Heart right ventricle (tissue), 16 donors: ENCODE results near the gene UBE2S. TPM values are rescaled to one million over a fixed set of nuclear protein-coding genes. Genes with fewer than 3 reads are reported as not detected.

ENCODE experiments used
- ATAC-seq, 8 donors: fragments of 200-7000 bp; cut with Tn5 transposase; one replicate each; pipeline ENCODE4 v1.9.1; 2020; ENCODE audit warnings: mild to moderate bottlenecking in 8 of 8, moderate library complexity in 8 of 8, moderate number of reproducible peaks in 1 of 8
- DNase-seq, 2 donors: peaks; one replicate each; pipeline ENCODE4 v3.0.0-alpha.2; 2020
- H3K27ac ChIP-seq, 10 donors: fragments of 200-600 bp; sonication (generic) in 2 of 10; one replicate each; pipeline versions ENCODE4 v1.5.0 to v1.8.0; 2020 to 2022; ENCODE audit warnings: mild to moderate bottlenecking in 3 of 10
- H3K27me3 ChIP-seq, 7 donors: fragments of 200-600 bp; one replicate each; pipeline ENCODE4 v1.8.0; 2021 to 2022; ENCODE audit warnings: mild to moderate bottlenecking in 2 of 7
- H3K36me3 ChIP-seq, 9 donors: fragments of 200-600 bp; sonication (generic) in 1 of 9; one replicate each; pipeline versions ENCODE4 v1.5.0 to v1.8.0; 2020 to 2022; ENCODE audit warnings: mild to moderate bottlenecking in 2 of 9
- H3K4me1 ChIP-seq, 9 donors: fragments of 200-600 bp; sonication (generic) in 1 of 9; one replicate each; pipeline versions ENCODE4 v1.5.0 to v1.8.0; 2020 to 2022; ENCODE audit warnings: mild to moderate bottlenecking in 4 of 9
- H3K4me3 ChIP-seq, 10 donors: fragments of 200-600 bp; sonication (generic) in 2 of 10; one replicate each; pipeline versions ENCODE4 v1.5.0 to v1.8.0; 2020 to 2022; ENCODE audit warnings: mild to moderate bottlenecking in 7 of 10, moderate library complexity in 2 of 10
- H3K9me3 ChIP-seq, 11 donors: fragments of 200-600 bp in 10 of 11; sonication (generic) in 2 of 11; one replicate each; pipeline versions ENCODE4 v1.5.0 to v1.8.0; 2013 to 2022; ENCODE audit warnings: mild to moderate bottlenecking in 2 of 11, control low read depth in 1 of 11, moderate library complexity in 1 of 11
- CTCF ChIP-seq, 9 donors: fragments of 200-600 bp; sonication (generic) in 2 of 9; IDR thresholded peaks; one replicate each; pipeline versions ENCODE4 v1.5.0 to v1.8.0; 2021 to 2022; ENCODE audit warnings: antibody characterized with exemption in 9 of 9, mild to moderate bottlenecking in 5 of 9, moderate library complexity in 1 of 9
- WGBS, 2 donors: extraction: QIAGEN DNeasy Blood & Tissue Kit; methylation state at CpG; one replicate each; pipeline ENCODE4 v1.1.7; 2013; ENCODE audit warnings: inconsistent platforms in 1 of 2; 5-methylcytosine and 5-hydroxymethylcytosine counted together
- intact Hi-C, 10 donors: fragments of 100-400 bp; cut with DNase I; formaldehyde crosslinking; loops; one replicate each; pipeline versions ENCODE4 v1.11.1 to v1.14.2; 2022
- polyA plus RNA-seq, 2 donors: library from polyadenylated mRNA; stranded (reverse); fragments of 200-250 nt; gene quantifications; one replicate each; pipeline ENCODE4 v1.2.3, GENCODE V29; 2013
- total RNA-seq, 10 donors: library from RNA; stranded (reverse); fragmentation: NEBNext Ultra II Directional in 3 of 10; extraction: Animal tissue kit (Norgen Biotek cat#: 25700) in 3 of 10; gene quantifications; one replicate each; pipeline versions ENCODE4 v1.2.1 to v1.2.4, GENCODE V29; 2021 to 2023
- donor health status: Arrhythmogenic right ventricular cardiomyopathy.
- donor health status: ischemic (EF 13 %, LVEDD 7.1; RV severe dilation, severe dysfunction).
- donor health status: healthy with polysubstance abuse.
- donor health status: DM: no; HTN: yes; CAD: no.
- donor health status: DM: no; HTN: no; CAD: no.
- donor health status: ischemic (EF 25% LVEDD 6.9; RV normal size, moderate dysfunction).
- donor health status: ischemic (EF 25% LVEDD 5.7; RV mildly dilated, moderate dysfunction).
- donor health status: healthy.
- donor health status: DM: yes; HTN: yes; CAD: no.
- donor health status: Ischemic cardiomyopathy.
- donor health status: ischemic (EF 35%, LVEDD 5.7; RV mildly dilated, moderate dysfunction).
- donor health status: nonischemic (EF 11% LVEDD 7.7; RV severe dilation, severe dysfunction).
- donor health status: DM: yes; HTN: yes; CAD: no.
- donor health status: PGD.
- donor health status: ischemic (EF 29% LVEDD 5.4; RV normal size, mild dysfunction).
- donor health status: nonischemic (EF 23%, LVEDD 6.1; RV moderate dilation, normal function).

The UBE2S gene
- total and polyA plus RNA-seq, 12 donors = 8.0 to 42.1 (median 28.9) TPM

DNA sequence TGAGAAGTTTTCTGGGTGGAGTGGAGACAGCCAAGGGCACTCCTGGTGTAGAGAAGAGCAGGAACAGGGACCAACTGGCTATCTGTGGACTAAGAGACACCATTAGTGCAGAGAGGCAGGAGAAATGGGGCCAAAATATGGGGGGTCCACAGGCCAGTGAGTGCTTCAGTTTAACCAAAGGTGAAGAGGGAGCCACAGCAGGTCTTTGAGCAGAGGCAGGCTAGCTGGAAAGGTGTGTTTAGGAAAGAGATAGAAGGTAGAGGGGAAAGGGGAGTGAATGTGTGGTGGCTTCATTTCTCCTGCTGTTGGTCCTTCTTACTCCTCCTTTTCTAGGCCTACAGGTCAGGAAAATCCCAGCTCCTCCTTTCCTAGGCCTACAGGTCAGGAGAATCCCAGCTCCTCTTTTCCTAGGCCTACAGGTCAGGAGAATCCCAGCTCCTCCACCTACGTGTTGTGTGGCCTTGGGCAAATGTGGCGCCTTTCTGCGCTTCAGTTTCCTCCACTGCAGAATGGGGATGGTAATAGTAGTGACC lies 25.0 kb downstream of the UBE2S start:
- no peak for ATAC-seq
- H3K27ac ChIP-seq = no peak overlapping the region
- H3K27me3 ChIP-seq = peaks cover 0 to 10% (median 4%) of the 10 kb centered on the region in 7 donors
- intact Hi-C loops = loop anchor here in 9 of 10 donors (2.0 to 10.0 kb wide), 4 partner anchors 42 to 80 kb away; no protein-coding TSS in a partner anchor
- no peaks in the 10 kb centered on the region for H3K9me3 ChIP-seq
- 98 to 99% methylated on average over 3 of the region's 3 CpGs for whole genome bisulfite sequencing, 2 donors
- no peak for DNase-seq
- TF ChIP-seq CTCF (IDR thresholded peaks at IDR 0.05) = no peak
- H3K4me1 ChIP-seq = peaks cover 18 to 35% (median 30%) of the 10 kb centered on the region in 9 donors
- H3K4me3 ChIP-seq = no peak overlapping the region
- peaks cover 0 to 11% (median 8%) of the 10 kb centered on the region in 9 donors for H3K36me3 ChIP-seq

- Histone ChIP-seq H3K9me3 (no peaks in the 10 kb centered on the region), H3K27ac (no peak overlapping the region), H3K4me3 (no peak overlapping the region), H3K27me3 (peaks cover 0 to 14% (median 8%) of the 10 kb centered on the region in 7 donors), H3K4me1 (peaks cover 12 to 32% (median 24%) of the 10 kb centered on the region in 9 donors), H3K36me3 (peaks cover 0 to 6% (median 2%) of the 10 kb centered on the region in 9 donors)
- no peak for DNase-seq
- 98 to 99% methylated on average over 5 of the region's 5 CpGs for WGBS, 2 donors
- intact Hi-C loops = loop anchor here in 9 of 10 donors (2.0 to 10.0 kb wide), 4 partner anchors 41 to 80 kb away; no protein-coding TSS in a partner anchor
- no peak for TF ChIP-seq CTCF (IDR thresholded peaks at IDR 0.05)
- ATAC-seq = no peak
Measured at GRCh38 chr19:55382013-55382412, 25.6 kb downstream of the UBE2S start.

- intact Hi-C loops = no loop called here
- TF ChIP-seq CTCF (IDR thresholded peaks at IDR 0.05) = no peak
- DNase-seq (no peak), ATAC-seq (no peak)
- no peaks in the 10 kb centered on the region for H3K9me3 ChIP-seq
- H3K4me1 ChIP-seq = peaks cover 4 to 18% (median 10%) of the 10 kb centered on the region in 9 donors
- WGBS, 2 donors = 56 to 67% methylated on average over 10 to 11 of the region's 11 CpGs
- H3K4me3 ChIP-seq = no peak overlapping the region
- no peaks in the 10 kb centered on the region for H3K36me3 ChIP-seq
- H3K27ac ChIP-seq = no peak overlapping the region
- peaks cover 0 to 37% (median 32%) of the 10 kb centered on the region in 7 donors for H3K27me3 ChIP-seq
Measured at GRCh38 chr19:55379174-55379573, 28.4 kb downstream of the UBE2S start.

- DNase-seq (no peak), ATAC-seq (peak in 2 of 8 donors; percentile 9 to 18)
- Histone ChIP-seq H3K4me1 (peaks cover 0 to 14% (median 5%) of the 10 kb centered on the region in 9 donors), H3K36me3 (no peaks in the 10 kb centered on the region), H3K27me3 (peaks cover 0 to 50% (median 45%) of the 10 kb centered on the region in 7 donors), H3K27ac (no peak overlapping the region), H3K4me3 (no peak overlapping the region), H3K9me3 (no peaks in the 10 kb centered on the region)
- TF ChIP-seq CTCF (IDR thresholded peaks at IDR 0.05) = no peak
- intact Hi-C loops = no loop called here
- whole genome bisulfite sequencing, 2 donors = 6 to 9% methylated on average over 43 of the region's 43 CpGs
Measured at GRCh38 chr19:55377356-55378131, 30.0 kb downstream of the UBE2S start.
